Karpas-422 (cell line): ENCODE data around the gene CAMK4. TPM values are rescaled to one million over a fixed set of nuclear protein-coding genes. Genes with fewer than 3 reads are reported as not detected.

ENCODE experiments used
- DNase-seq: peaks from one replicate; pipeline ENCODE4 v3.0.0-alpha.2; 2015
- H2AFZ ChIP-seq: fragments of 200-600 bp; sonication (generic); 2 replicates; pipeline ENCODE4 v1.6.1; 2014; ENCODE audit warnings: antibody characterized with exemption, low read length, mixed read lengths
- H3K27ac ChIP-seq: fragments of 200-600 bp; sonication (generic); 2 replicates; pipeline ENCODE4 v1.5.1; 2014; ENCODE audit warnings: mild to moderate bottlenecking, low read length, moderate library complexity
- H3K27me3 ChIP-seq: fragments of 200-600 bp; sonication (generic); 2 replicates; pipeline ENCODE4 v1.6.1; 2014; ENCODE audit warnings: low read length, mixed read lengths
- H3K36me3 ChIP-seq: fragments of 200-600 bp; sonication (generic); 2 replicates; pipeline ENCODE4 v1.6.1; 2014; ENCODE audit warnings: low read length, mixed read lengths; ENCODE audit not compliant: insufficient read depth
- H3K4me1 ChIP-seq: fragments of 200-600 bp; sonication (generic); 2 replicates; pipeline ENCODE4 v1.6.1; 2014; ENCODE audit warnings: mild to moderate bottlenecking, low read length, mixed read lengths
- H3K4me2 ChIP-seq: fragments of 200-600 bp; sonication (generic); 2 replicates; pipeline ENCODE4 v1.6.1; 2014; ENCODE audit warnings: low read length, low read depth, mild to moderate bottlenecking; ENCODE audit not compliant: poor library complexity, severe bottlenecking
- H3K4me3 ChIP-seq: fragments of 200-600 bp; sonication (generic); 2 replicates; pipeline ENCODE4 v1.5.1; 2014; ENCODE audit warnings: mild to moderate bottlenecking, antibody characterized with exemption, low read length, mixed read lengths
- H3K79me2 ChIP-seq: fragments of 200-600 bp; sonication (generic); 2 replicates; pipeline ENCODE4 v1.6.1; 2014; ENCODE audit warnings: mild to moderate bottlenecking, low read length, mixed read lengths
- H3K9ac ChIP-seq: fragments of 200-600 bp; sonication (generic); 2 replicates; pipeline ENCODE4 v1.6.0; 2014; ENCODE audit warnings: low read length
- H3K9me2 ChIP-seq: fragments of 200-600 bp; sonication (generic), shearing (Covaris generic); replicated peaks from 2 replicates; pipeline ENCODE4 v1.6.0; 2014; ENCODE audit warnings: mild to moderate bottlenecking, low read length, moderate library complexity; ENCODE audit not compliant: insufficient read depth
- H3K9me3 ChIP-seq: fragments of 300-700, 200-600 bp; sonication (generic); 2 replicates; pipeline ENCODE4 v1.6.1; 2014; ENCODE audit warnings: low read length, mixed read lengths
- H4K20me1 ChIP-seq: fragments of 200-600 bp; sonication (generic); 2 replicates; pipeline ENCODE4 v1.6.1; 2014; ENCODE audit warnings: mild to moderate bottlenecking, antibody characterized with exemption, low read length, low read depth; ENCODE audit not compliant: insufficient read depth
- total RNA-seq: library from RNA; depleted of rRNA; stranded (reverse); fragments of >200 nt; shearing (Covaris generic); gene quantifications from 2 replicates; pipeline ENCODE4 v1.2.3, GENCODE V29; 2014; ENCODE audit warnings: low replicate concordance

The CAMK4 gene
- total RNA-seq, 1 experiment from 2014 or later, result 0.04 TPM

GRCh38 chr5:111367115-111367514 lies 142.9 kb downstream of the CAMK4 start:
- Histone ChIP-seq H3K9me2 (no peaks in the 10 kb centered on the region; the same call in 1 of the 2 replicates), H3K9me3 (no peaks in the 10 kb centered on the region), H3K27me3 (no peaks in the 10 kb centered on the region), H2AFZ (no peak overlapping the region), H3K9ac (no peak overlapping the region), H3K4me2 (no peak overlapping the region), H4K20me1 (no peaks in the 10 kb centered on the region), H3K4me3 (no peak overlapping the region), H3K79me2 (no peaks in the 10 kb centered on the region), H3K36me3 (no peaks in the 10 kb centered on the region), H3K4me1 (no peaks in the 10 kb centered on the region), H3K27ac (no peak overlapping the region)
- DNase-seq, result no peak

- Histone ChIP-seq H3K9me3 (no peaks in the 10 kb centered on the region), H3K36me3 (no peaks in the 10 kb centered on the region), H3K4me2 (no peak overlapping the region), H3K4me1 (no peaks in the 10 kb centered on the region), H2AFZ (no peak overlapping the region), H3K9me2 (no peaks in the 10 kb centered on the region; the same call in 1 of the 2 replicates), H3K27me3 (no peaks in the 10 kb centered on the region), H4K20me1 (no peaks in the 10 kb centered on the region), H3K79me2 (no peaks in the 10 kb centered on the region), H3K4me3 (no peak overlapping the region), H3K9ac (no peak overlapping the region), H3K27ac (no peak overlapping the region)
- no peak for DNase-seq
Observed at GRCh38 chr5:111372799-111373198, 148.6 kb downstream of the CAMK4 start.

GRCh38 chr5:111374380-111374779 lies 150.2 kb downstream of the CAMK4 start:
- no peaks in the 10 kb centered on the region for H3K79me2 ChIP-seq
- no peaks in the 10 kb centered on the region for H3K36me3 ChIP-seq
- no peaks in the 10 kb centered on the region for H3K9me3 ChIP-seq
- no peaks in the 10 kb centered on the region; the same call in 1 of the 2 replicates for H3K9me2 ChIP-seq
- no peaks in the 10 kb centered on the region for H3K4me1 ChIP-seq
- no peak overlapping the region for H3K4me2 ChIP-seq
- no peaks in the 10 kb centered on the region for H4K20me1 ChIP-seq
- no peak overlapping the region for H3K4me3 ChIP-seq
- DNase-seq, result no peak
- H3K9ac ChIP-seq, result no peak overlapping the region
- H3K27me3 ChIP-seq, result no peaks in the 10 kb centered on the region
- no peak overlapping the region for H3K27ac ChIP-seq
- H2AFZ ChIP-seq, result no peak overlapping the region

DNA sequence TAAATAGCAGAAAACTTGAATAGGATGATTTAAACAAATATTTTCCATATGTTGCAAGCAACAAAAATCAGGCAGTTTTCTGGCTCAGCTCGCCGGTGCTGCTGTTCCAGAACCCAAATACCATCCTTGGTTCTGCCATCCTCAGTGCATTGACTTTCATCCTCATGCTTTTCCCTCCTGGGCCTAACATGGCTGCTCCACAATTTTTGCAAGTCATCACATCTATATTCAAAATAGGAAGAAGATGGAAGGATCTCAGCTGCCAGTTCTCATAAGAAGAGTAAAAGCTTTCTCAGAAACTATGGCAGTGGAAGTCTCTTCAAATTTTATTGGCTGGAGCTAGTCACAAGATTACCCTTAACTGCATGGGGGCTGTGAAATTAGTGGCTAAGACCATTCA lies 151.5 kb downstream of the CAMK4 start:
- no peak overlapping the region for H3K4me2 ChIP-seq
- H2AFZ ChIP-seq, result no peak overlapping the region
- H3K27me3 ChIP-seq, result no peaks in the 10 kb centered on the region
- no peaks in the 10 kb centered on the region for H3K79me2 ChIP-seq
- H3K4me3 ChIP-seq, result no peak overlapping the region
- H3K9me3 ChIP-seq, result no peaks in the 10 kb centered on the region
- no peaks in the 10 kb centered on the region for H4K20me1 ChIP-seq
- no peak overlapping the region for H3K9ac ChIP-seq
- no peak for DNase-seq
- H3K36me3 ChIP-seq, result no peaks in the 10 kb centered on the region
- no peak overlapping the region for H3K27ac ChIP-seq
- H3K4me1 ChIP-seq, result no peaks in the 10 kb centered on the region
- H3K9me2 ChIP-seq, result no peaks in the 10 kb centered on the region

DNA sequence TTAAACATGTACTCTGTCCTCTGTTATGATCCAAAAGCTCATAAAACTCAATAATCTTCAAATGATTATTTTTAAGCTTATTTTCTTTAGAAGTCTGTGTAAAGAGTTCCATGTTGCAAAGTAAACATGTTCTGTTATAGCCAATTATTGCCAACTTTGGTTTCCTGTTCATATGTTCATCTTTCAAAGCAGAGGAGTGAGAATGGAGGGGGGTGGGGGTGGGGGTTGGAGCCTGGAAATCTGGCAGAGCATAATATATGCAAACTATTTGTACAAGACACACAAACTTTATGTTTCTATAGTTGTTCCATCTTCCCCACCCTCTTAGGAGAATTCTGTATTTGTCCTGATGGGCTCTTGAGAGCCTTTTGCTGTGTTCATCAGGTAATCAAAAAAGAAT lies 153.1 kb downstream of the CAMK4 start:
- no peaks in the 10 kb centered on the region for H3K36me3 ChIP-seq
- no peak overlapping the region for H3K4me3 ChIP-seq
- H3K9me2 ChIP-seq, result no peaks in the 10 kb centered on the region
- H2AFZ ChIP-seq, result no peak overlapping the region
- no peaks in the 10 kb centered on the region for H3K4me1 ChIP-seq
- no peaks in the 10 kb centered on the region for H3K79me2 ChIP-seq
- H3K27me3 ChIP-seq, result no peaks in the 10 kb centered on the region
- no peaks in the 10 kb centered on the region for H4K20me1 ChIP-seq
- no peak overlapping the region for H3K4me2 ChIP-seq
- no peak overlapping the region for H3K9ac ChIP-seq
- H3K9me3 ChIP-seq, result no peaks in the 10 kb centered on the region
- DNase-seq, result no peak
- no peak overlapping the region for H3K27ac ChIP-seq

GRCh38 chr5:111379391-111379816 lies 155.2 kb downstream of the CAMK4 start:
- Histone ChIP-seq H3K9me2 (no peaks in the 10 kb centered on the region), H3K4me2 (no peak overlapping the region), H3K4me3 (no peak overlapping the region), H3K9ac (no peak overlapping the region), H3K79me2 (no peaks in the 10 kb centered on the region), H3K36me3 (no peaks in the 10 kb centered on the region), H3K27ac (no peak overlapping the region), H3K27me3 (no peaks in the 10 kb centered on the region), H3K9me3 (no peaks in the 10 kb centered on the region), H2AFZ (no peak overlapping the region), H4K20me1 (no peaks in the 10 kb centered on the region), H3K4me1 (no peaks in the 10 kb centered on the region)
- no peak for DNase-seq

GRCh38 chr5:111383288-111383970 lies 159.2 kb downstream of the CAMK4 start:
- H3K9me2 ChIP-seq, result no peaks in the 10 kb centered on the region
- no peak overlapping the region for H3K4me2 ChIP-seq
- no peaks in the 10 kb centered on the region for H3K79me2 ChIP-seq
- no peak overlapping the region for H3K4me3 ChIP-seq
- no peak for DNase-seq
- H3K9ac ChIP-seq, result no peak overlapping the region
- H3K27ac ChIP-seq, result no peak overlapping the region
- no peaks in the 10 kb centered on the region for H3K36me3 ChIP-seq
- no peaks in the 10 kb centered on the region for H3K9me3 ChIP-seq
- H3K4me1 ChIP-seq, result no peaks in the 10 kb centered on the region
- H4K20me1 ChIP-seq, result no peaks in the 10 kb centered on the region
- no peak overlapping the region for H2AFZ ChIP-seq
- no peaks in the 10 kb centered on the region for H3K27me3 ChIP-seq

- DNase-seq, result no peak
- no peak overlapping the region for H3K27ac ChIP-seq
- no peak overlapping the region for H2AFZ ChIP-seq
- no peak overlapping the region for H3K9ac ChIP-seq
- H3K27me3 ChIP-seq, result no peaks in the 10 kb centered on the region
- no peaks in the 10 kb centered on the region for H4K20me1 ChIP-seq
- H3K9me3 ChIP-seq, result no peaks in the 10 kb centered on the region
- no peak overlapping the region for H3K4me2 ChIP-seq
- H3K79me2 ChIP-seq, result no peaks in the 10 kb centered on the region
- H3K36me3 ChIP-seq, result no peaks in the 10 kb centered on the region
- H3K4me3 ChIP-seq, result no peak overlapping the region
- H3K4me1 ChIP-seq, result no peaks in the 10 kb centered on the region
- no peaks in the 10 kb centered on the region for H3K9me2 ChIP-seq
Observed at GRCh38 chr5:111384220-111384619, 160.0 kb downstream of the CAMK4 start.
